Measurements from ENCODE around the gene EEF2.

The EEF2 gene

DNA sequence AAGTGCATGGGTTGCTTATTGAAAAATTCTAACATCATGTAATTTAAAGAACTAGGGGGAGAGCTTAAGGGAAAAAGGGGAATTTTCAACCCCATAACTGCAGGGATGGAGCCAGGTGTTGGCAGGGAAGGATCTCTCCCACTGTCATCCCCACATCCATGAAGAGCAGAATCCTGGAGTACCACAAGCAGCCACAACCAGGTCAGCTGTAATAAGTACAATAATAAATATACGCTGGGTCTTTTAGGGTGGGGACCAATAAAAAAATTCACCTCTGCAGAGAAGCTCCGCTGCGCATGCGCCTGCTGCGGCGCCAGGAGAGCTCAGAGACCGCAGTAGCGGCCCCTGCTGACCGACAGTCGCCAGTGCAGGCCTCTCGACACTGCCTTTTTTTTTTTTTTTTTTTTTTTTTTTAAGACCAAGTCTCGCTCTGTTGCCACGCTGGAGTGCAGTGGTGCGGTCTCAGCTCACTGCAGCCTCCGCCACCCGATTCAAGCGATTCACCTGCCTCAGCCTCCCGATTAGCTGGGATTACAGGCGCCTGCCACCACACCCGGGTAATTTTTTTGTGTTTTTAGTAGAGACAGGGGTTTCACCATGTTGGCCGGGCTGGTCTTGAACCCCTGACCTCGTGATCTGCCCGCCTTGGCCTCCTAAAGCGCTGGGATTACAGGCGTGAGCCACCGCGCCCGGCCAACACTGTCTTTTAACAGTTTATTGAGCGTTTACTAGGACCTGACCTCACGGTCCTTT lies 2.5 kb upstream of the EEF2 start:
- peak; percentile 69 for DNase-seq (ENCODE audit: low read depth)
- TF ChIP-seq, protein P1, sequence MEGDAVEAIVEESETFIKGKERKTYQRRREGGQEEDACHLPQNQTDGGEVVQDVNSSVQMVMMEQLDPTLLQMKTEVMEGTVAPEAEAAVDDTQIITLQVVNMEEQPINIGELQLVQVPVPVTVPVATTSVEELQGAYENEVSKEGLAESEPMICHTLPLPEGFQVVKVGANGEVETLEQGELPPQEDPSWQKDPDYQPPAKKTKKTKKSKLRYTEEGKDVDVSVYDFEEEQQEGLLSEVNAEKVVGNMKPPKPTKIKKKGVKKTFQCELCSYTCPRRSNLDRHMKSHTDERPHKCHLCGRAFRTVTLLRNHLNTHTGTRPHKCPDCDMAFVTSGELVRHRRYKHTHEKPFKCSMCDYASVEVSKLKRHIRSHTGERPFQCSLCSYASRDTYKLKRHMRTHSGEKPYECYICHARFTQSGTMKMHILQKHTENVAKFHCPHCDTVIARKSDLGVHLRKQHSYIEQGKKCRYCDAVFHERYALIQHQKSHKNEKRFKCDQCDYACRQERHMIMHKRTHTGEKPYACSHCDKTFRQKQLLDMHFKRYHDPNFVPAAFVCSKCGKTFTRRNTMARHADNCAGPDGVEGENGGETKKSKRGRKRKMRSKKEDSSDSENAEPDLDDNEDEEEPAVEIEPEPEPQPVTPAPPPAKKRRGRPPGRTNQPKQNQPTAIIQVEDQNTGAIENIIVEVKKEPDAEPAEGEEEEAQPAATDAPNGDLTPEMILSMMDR (IDR thresholded peaks at IDR 0.05; ENCODE audit: low read depth, low read length, missing control alignments) = peak; percentile 92
- peak overlapping the region; percentile 98 for H3K4me3 ChIP-seq (ENCODE audit: low read depth, low read length)

DNA sequence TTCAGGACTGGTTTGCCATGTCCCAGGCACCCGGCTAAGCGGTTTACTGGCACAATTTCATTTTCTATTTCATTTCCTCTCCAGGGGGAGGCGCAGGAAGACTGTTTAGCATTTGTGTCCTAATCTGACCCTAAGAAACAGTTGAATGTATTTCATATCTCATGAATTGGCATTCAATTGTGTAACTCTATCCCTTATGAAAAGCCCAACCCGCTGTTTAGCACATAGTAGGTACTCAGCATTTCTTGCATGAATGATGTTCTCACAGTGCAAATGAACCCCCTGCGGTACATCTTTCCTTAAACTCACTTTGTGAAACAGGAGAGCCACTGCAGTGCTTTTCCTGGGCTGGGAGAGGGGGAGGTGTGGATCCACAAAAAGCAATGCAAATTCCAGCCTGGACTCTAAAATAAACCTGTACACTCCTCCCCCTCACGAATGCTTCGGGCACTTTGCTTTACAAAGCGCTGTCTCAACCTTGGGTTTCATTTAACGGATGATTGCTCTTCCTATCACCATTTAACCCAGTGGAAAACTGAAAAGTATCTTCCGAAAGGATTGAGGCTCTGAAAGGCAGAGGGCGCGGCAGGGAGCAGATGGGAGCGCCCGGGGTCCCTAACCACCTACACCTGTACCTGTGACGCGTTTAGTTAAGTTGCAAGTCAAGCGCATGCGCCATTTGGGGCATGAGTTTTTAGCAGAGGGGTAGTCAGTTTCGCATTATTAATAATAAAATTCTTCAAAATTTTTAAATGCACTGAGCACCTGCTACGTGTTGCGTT lies 1.2 kb upstream of the EEF2 start:
- DNase-seq (ENCODE audit: low read depth) = no peak
- TF ChIP-seq, protein P1 (IDR thresholded peaks at IDR 0.05; ENCODE audit: low read depth, low read length, missing control alignments) = peak; percentile 49
- H3K4me3 ChIP-seq (ENCODE audit: low read depth, low read length) = peak overlapping the region; percentile 98

DNA sequence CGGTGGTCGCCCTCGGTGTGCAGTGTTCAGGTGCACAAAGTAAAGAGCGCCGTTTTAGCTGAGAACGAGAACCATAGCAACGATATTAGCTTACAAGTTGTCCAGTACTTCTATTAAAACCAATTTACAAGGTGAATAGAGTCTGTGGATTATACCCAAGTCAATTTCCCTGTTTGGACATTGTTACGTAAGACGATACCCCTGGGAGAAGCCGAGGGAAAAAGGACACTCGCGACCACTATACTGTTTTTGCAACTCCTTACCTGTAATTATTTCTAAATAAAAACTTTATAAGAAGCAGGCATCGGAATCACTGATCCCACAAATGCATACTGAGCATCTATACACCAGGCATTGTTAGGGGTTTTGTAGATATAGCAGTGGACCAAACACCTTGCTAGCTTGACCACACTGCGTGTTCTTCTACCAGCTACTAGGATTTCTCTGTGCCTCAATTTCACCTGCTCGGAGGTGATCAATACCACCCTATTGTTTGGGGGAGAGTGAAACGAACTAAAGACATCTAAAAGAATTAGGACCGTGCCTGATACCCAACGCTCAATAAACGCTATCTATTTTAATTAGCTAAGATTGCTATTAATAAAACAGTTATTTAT lies 488 bp upstream of the EEF2 start:
- no peak for DNase-seq (ENCODE audit: low read depth)
- H3K4me3 ChIP-seq (ENCODE audit: low read depth, low read length) = peak overlapping the region; percentile 98
- TF ChIP-seq, protein P1 (IDR thresholded peaks at IDR 0.05; ENCODE audit: low read depth, low read length, missing control alignments) = no peak

DNA sequence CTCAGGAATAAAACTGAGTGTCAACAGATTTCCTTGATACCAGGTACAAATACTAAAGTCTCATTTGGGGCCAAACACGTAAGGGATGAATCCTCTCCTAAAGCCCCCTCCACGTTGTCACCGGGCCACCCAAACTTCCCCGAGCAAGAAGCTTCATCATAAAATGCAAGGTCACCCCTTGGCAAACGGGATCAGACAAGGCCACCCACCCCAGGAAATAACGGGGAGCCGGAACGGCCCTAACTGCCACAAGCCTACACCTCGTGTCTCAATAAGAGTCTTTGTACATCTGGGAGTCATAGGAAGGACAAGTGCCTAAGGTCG lies 717 bp downstream of the EEF2 start:
- H3K4me3 ChIP-seq (ENCODE audit: low read depth, low read length) = peak overlapping the region; percentile 98
- TF ChIP-seq, protein P1 (IDR thresholded peaks at IDR 0.05; ENCODE audit: low read depth, low read length, missing control alignments) = no peak
- DNase-seq (ENCODE audit: low read depth) = no peak

DNA sequence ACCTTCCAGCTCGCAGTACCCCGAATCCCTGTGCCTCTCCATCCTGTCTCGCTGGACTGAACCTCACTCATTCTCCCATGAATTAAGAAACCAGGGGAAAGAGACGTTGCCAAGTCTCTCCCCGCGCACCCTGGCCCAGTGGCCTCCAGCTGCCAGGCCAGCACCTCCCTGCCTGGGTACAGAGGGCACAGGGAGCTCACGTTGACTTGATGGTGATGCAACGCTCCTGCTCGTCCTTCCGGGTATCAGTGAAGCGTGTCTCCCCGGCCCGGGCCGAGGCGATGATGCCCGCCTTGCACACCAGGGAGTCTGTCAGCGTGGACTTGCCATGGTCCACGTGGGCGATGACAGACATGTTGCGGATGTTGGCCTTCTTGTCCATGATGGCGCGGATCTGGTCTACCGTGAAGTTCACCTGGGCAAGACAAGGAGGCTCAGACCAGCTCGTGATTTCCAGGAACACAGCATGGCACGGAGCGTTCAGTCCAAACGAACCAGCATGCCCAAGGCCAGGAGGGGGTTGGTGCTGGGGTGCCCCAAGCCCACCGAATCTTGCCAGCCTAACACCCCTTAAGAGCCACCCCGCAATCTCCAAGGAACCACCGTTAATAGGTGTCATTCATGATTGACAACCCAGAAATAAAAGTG lies 1.2 kb downstream of the EEF2 start:
- TF ChIP-seq, protein P1 (IDR thresholded peaks at IDR 0.05; ENCODE audit: low read depth, low read length, missing control alignments) = no peak
- H3K4me3 ChIP-seq (ENCODE audit: low read depth, low read length) = peak overlapping the region; percentile 98
- no peak for DNase-seq (ENCODE audit: low read depth)

DNA sequence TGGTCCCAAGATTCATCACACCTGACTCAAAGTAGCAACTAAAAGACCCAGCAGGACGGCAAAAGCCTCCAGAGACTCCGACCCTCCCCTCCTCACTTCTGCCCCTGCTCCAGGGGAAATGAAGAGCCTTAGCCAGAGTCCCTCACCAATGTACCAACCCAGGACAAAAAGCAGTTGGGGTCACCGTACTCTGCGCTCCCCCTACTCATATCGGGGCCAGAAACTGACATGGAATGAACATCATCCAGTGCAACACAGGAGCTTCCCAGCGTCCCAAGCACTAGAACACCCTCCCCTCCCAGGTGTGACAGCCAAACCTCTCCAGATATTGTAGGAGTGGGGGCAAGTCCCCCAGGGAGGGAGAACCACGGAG lies 1.7 kb downstream of the EEF2 start:
- DNase-seq (ENCODE audit: low read depth) = no peak
- TF ChIP-seq, protein P1 (IDR thresholded peaks at IDR 0.05; ENCODE audit: low read depth, low read length, missing control alignments) = no peak
- H3K4me3 ChIP-seq (ENCODE audit: low read depth, low read length) = peak overlapping the region; percentile 98
